Brain microvascular endothelial cell (primary cell): Measurements from ENCODE around the gene ALDOA.

Experiments
- DNase-seq: peaks from one replicate; pipeline ENCODE4 v3.0.0-alpha.2; 2020
- H3K27ac ChIP-seq: fragments of 250-450 bp; sonication (Bioruptor Pico); 2 replicates; pipeline ENCODE4 v1.5.1; 2020; ENCODE audit warnings: mild to moderate bottlenecking, moderate library complexity
- H3K27me3 ChIP-seq: fragments of 250-450 bp; sonication (Bioruptor Pico); replicated peaks from 2 replicates; pipeline ENCODE4 v1.5.1; 2020; ENCODE audit warnings: mild to moderate bottlenecking
- H3K36me3 ChIP-seq: fragments of 250-450 bp; sonication (Bioruptor Pico); replicated peaks from 2 replicates; pipeline ENCODE4 v1.5.1; 2020; ENCODE audit warnings: mild to moderate bottlenecking
- H3K4me3 ChIP-seq: 2 replicates; pipeline ENCODE4 v1.5.1; 2011; ENCODE audit warnings: low read depth, mild to moderate bottlenecking, control low read depth, low read length, moderate library complexity
- in situ Hi-C: cut with HindIII; loops from 2 replicates; pipeline ENCODE4 v1.10.0; 2017; ENCODE audit warnings: low sequenced_read_pairs, low pct_ligation_motif_present
- TF ChIP-seq, protein P1 (sequence below): IDR thresholded peaks from 2 replicates; pipeline ENCODE4 v1.5.1; 2011; ENCODE audit warnings: low read depth, mild to moderate bottlenecking, moderate library complexity, low read length, control low read depth, inconsistent platforms; ENCODE audit errors: missing control alignments

Gene ALDOA

GRCh38 chr16:30077656-30078055, 12.1 kb downstream of the ALDOA start:
- Histone ChIP-seq H3K27ac (peak overlapping the region; percentile 84), H3K36me3 (peaks cover 54% of the 10 kb centered on the region), H3K4me3 (peak overlapping the region; percentile 96)

DNA sequence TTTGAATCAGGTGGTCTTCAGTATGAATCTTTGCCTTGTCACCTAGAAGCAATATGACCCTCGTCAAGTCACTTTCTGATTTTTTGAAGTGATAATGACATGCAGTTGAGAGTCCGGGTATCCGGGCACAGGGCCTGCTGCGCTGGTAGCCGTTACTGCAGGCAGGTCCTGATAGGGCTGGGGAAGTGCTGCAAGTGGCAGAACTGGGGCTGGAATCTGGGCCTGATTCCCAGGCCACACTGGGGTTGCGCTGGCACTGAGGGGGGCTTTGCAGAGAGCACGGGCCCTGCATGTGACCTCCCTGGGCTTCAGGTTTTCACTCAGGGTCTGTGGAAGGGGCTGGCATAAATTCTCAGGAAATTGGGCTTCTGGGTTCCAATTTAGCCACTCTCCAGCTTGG, 13.2 kb downstream of the ALDOA start:
- no peak for DNase-seq

More at GRCh38 chr16:30077656-30078055, 12.1 kb downstream of the ALDOA start:
- in situ Hi-C loops, result no loop called here
- H3K27me3 ChIP-seq, result no peaks in the 10 kb centered on the region
- DNase-seq, result no peak
- TF ChIP-seq, protein P1, sequence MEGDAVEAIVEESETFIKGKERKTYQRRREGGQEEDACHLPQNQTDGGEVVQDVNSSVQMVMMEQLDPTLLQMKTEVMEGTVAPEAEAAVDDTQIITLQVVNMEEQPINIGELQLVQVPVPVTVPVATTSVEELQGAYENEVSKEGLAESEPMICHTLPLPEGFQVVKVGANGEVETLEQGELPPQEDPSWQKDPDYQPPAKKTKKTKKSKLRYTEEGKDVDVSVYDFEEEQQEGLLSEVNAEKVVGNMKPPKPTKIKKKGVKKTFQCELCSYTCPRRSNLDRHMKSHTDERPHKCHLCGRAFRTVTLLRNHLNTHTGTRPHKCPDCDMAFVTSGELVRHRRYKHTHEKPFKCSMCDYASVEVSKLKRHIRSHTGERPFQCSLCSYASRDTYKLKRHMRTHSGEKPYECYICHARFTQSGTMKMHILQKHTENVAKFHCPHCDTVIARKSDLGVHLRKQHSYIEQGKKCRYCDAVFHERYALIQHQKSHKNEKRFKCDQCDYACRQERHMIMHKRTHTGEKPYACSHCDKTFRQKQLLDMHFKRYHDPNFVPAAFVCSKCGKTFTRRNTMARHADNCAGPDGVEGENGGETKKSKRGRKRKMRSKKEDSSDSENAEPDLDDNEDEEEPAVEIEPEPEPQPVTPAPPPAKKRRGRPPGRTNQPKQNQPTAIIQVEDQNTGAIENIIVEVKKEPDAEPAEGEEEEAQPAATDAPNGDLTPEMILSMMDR, result no peak

GRCh38 chr16:30079480-30079879, 13.9 kb downstream of the ALDOA start:
- Histone ChIP-seq H3K36me3 (peaks cover 60% of the 10 kb centered on the region), H3K27me3 (no peaks in the 10 kb centered on the region)
- in situ Hi-C loops, result no loop called here

More for the DNA sequence above, 13.2 kb downstream of the ALDOA start:
- in situ Hi-C loops, result no loop called here
- no peak overlapping the region for H3K27ac ChIP-seq
- H3K4me3 ChIP-seq, result no peak overlapping the region
- peaks cover 56% of the 10 kb centered on the region for H3K36me3 ChIP-seq
- TF ChIP-seq, protein P1, result no peak
- H3K27me3 ChIP-seq, result no peaks in the 10 kb centered on the region

DNA sequence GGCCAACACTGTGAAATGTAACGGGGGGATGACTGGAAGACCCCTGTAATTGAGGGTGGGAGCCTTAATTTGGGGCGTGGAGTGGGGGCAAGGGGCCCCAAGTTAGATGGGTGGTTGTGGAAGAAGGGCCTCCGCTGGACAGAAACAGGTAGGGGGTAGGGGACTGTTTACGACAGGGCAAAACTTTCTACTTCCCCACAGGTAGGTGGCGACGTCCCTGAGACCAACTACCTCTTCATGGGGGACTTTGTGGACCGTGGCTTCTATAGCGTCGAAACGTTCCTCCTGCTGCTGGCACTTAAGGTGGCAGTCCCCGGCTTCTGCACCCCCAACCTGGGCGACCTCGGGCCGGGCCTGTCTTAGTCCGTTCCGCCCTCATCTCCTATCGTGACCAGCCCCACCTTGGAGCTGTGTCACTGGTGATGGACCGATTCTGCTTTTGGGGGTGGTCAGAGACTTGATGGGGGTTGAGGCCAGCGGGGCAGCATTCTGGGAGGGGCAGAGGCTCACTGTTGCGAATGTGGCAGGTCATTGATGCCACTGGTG, 17.1 kb downstream of the ALDOA start:
- DNase-seq, result no peak
- Histone ChIP-seq H3K27me3 (no peaks in the 10 kb centered on the region), H3K4me3 (no peak overlapping the region), H3K36me3 (peaks cover 66% of the 10 kb centered on the region), H3K27ac (no peak overlapping the region)
- TF ChIP-seq, protein P1, result peak; percentile 33
- in situ Hi-C loops, result no loop called here

More at GRCh38 chr16:30079480-30079879, 13.9 kb downstream of the ALDOA start:
- no peak for DNase-seq
- no peak overlapping the region for H3K27ac ChIP-seq
- TF ChIP-seq, protein P1, result no peak
- no peak overlapping the region for H3K4me3 ChIP-seq

GRCh38 chr16:30083216-30084055, 17.9 kb downstream of the ALDOA start:
- in situ Hi-C loops, result no loop called here
- Histone ChIP-seq H3K27me3 (no peaks in the 10 kb centered on the region), H3K4me3 (no peak overlapping the region), H3K27ac (no peak overlapping the region), H3K36me3 (peaks cover 58% of the 10 kb centered on the region)
- no peak for DNase-seq
- TF ChIP-seq, protein P1, result no peak
